ENCODE measurements around the gene CAMK2D. TPM values are rescaled to one million over a fixed set of nuclear protein-coding genes. Genes with fewer than 3 reads are reported as not detected.
A peak's percentile ranks its signal among the peaks of the same experiment; 100 is the strongest.

Gene CAMK2D
- total RNA-seq, 1 donor, result 378 TPM

Small RNAs within 50 kb of the gene (small RNA-seq; reads per million reads assigned to genes)
- gene RN7SL184P (not detected), gene RNU1-138P (1.0 reads per million, percentile 34 among the genes with 10 or more reads in this experiment)

Other genes with a start within 250 kb of the CAMK2D start
- 12.4 and 23.8 TPM in 2 replicates for gene ARSJ, start 217.9 kb upstream of the CAMK2D start, total RNA-seq (ENCODE audit: low replicate concordance)

Measured in fibroblast of the aortic adventitia (primary cell).